Naive thymus-derived CD8-positive, alpha-beta T cell (primary cell): ENCODE data around the gene LMOD3. TPM values are rescaled to one million over a fixed set of nuclear protein-coding genes. Genes with fewer than 3 reads are reported as not detected.

Source experiments
- ATAC-seq, 2 donors: fragments of 150-1000 bp; cut with Tn5 transposase in 1 of 2; sonication (Bioruptor Pico), chemical (Tn5 transposase) in 1 of 2; 1 replicate in 1 of 2; 2 replicates in 1 of 2; pipeline ENCODE4 v1.10.0; 2021; ENCODE audit warnings: mild to moderate bottlenecking in 2 of 2, moderate library complexity in 2 of 2
- POLR2A ChIA-PET: fragments of 350-600 bp; sonication (Branson Sonifier 250); formaldehyde crosslinking; loops from one replicate; lab custom pipeline; 2021; ENCODE audit warnings: antibody characterized with exemption; lab: Charles Lee
- DNase-seq, 10 donors: peaks; one replicate each; pipeline versions ENCODE4 v3.0.0 to v3.0.0-alpha.2; 2020 to 2022
- H3K27ac Mint-ChIP-seq, 10 donors: one replicate each; pipeline ENCODE4 v1.8.0; 2020 to 2022; ENCODE audit warnings: mild to moderate bottlenecking in 10 of 10, mixed read lengths in 10 of 10, moderate library complexity in 4 of 10, inconsistent platforms in 1 of 10
- H3K27me3 Mint-ChIP-seq, 5 donors: one replicate each; pipeline ENCODE4 v1.8.0; 2021 to 2022; ENCODE audit warnings: mixed read lengths in 5 of 5
- H3K36me3 Mint-ChIP-seq, 3 donors: one replicate each; pipeline ENCODE4 v1.8.0; 2020 to 2022; ENCODE audit warnings: mixed read lengths in 3 of 3, mild to moderate bottlenecking in 2 of 3, inconsistent platforms in 1 of 3
- H3K4me1 Mint-ChIP-seq, 4 donors: one replicate each; pipeline ENCODE4 v1.8.0; 2021 to 2022; ENCODE audit warnings: mixed read lengths in 4 of 4
- H3K4me3 Mint-ChIP-seq, 10 donors: one replicate each; pipeline ENCODE4 v1.8.0; 2020 to 2022; ENCODE audit warnings: mild to moderate bottlenecking in 10 of 10, mixed read lengths in 10 of 10, moderate library complexity in 6 of 10, inconsistent platforms in 1 of 10
- H3K9me3 Mint-ChIP-seq, 9 donors: one replicate each; pipeline ENCODE4 v1.8.0; 2020 to 2022; ENCODE audit warnings: mixed read lengths in 9 of 9, mild to moderate bottlenecking in 3 of 9, inconsistent platforms in 1 of 9, moderate library complexity in 1 of 9
- polyA plus RNA-seq, 3 donors: library from polyadenylated mRNA; unstranded; fragments of 300-500 nt; fragmentation: Illumina TruSeq; gene quantifications; one replicate each; pipeline ENCODE4 v1.2.3, GENCODE V29; 2021
- total RNA-seq, 8 experiments: library from RNA in 2 of 8; stranded (reverse) in 2 of 8; gene quantifications; one replicate each; pipeline ENCODE4 v1.2.3 and lab custom pipeline; 2021 to 2026

Gene LMOD3
- total and polyA plus RNA-seq, 5 experiments from 2014 or later = 0.06 TPM; not detected in 4

DNA sequence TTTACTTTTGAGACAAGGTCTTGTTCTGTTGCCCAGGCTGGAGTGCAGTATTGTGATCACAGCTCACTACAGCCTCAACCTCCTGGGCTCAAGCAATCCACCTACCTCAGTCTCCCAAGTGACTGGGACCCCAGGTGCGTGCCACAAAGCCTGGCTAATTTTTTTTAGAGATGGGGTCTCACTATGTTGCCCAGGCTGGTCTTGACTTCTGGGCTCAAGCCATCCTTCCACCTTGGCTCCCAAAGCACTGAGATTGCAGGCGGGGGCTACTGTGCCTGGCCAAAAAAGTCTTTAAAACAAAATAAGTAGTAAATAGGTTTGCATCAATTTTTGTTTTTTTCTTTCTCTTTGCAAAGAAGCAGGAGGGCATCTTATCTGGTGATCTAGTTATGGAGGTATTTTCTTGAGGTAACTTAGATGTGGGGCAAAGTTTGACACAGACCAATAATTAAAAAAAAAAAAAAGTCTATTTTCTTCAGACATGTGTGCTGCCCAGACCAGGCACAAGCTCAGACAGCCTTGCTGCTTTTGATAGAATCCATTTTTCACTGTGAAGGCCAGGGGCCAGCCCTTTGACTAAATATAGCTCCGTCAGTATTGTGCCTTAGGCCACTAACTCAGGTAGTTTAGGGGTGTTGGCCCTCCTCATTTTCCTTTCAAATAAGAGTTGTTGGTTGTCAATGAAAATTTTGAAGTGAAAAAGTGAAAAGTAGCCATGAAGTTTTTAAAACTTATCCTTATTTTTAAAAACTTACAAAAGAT, 35.2 kb downstream of the LMOD3 start:
- POLR2A ChIA-PET = interaction anchor here (0.9 to 6.8 kb wide), 3 partner anchors 10 to 36 kb away, joined by 3 to 63 read pairs (median 5); partner anchors contain the start of gene TMF1
- no peak for ATAC-seq
- H3K4me3 Mint-ChIP-seq = peak overlapping the region; percentile 66 to 98 (median 86)
- H3K4me1 Mint-ChIP-seq = peaks cover 43 to 82% (median 69%) of the 10 kb centered on the region in 4 donors
- H3K27me3 Mint-ChIP-seq = no peaks in the 10 kb centered on the region
- H3K36me3 Mint-ChIP-seq = peaks cover 0 to 22% (median 7%) of the 10 kb centered on the region in 3 donors
- DNase-seq = no peak
- no peaks in the 10 kb centered on the region for H3K9me3 Mint-ChIP-seq
- peak overlapping the region in 9 of 10 donors; percentile 65 to 98 (median 80) for H3K27ac Mint-ChIP-seq

- POLR2A ChIA-PET = interaction anchor here (1.2 to 6.8 kb wide), 6 partner anchors 11 to 42 kb away, joined by 3 to 63 read pairs (median 6); partner anchors contain the start of gene TMF1
- Mint-ChIP-seq H3K27me3 (no peaks in the 10 kb centered on the region), H3K4me3 (peak overlapping the region; percentile 93 to 99 (median 97)), H3K4me1 (peaks cover 43 to 82% (median 70%) of the 10 kb centered on the region in 4 donors), H3K27ac (peak overlapping the region; percentile 84 to 99 (median 98)), H3K36me3 (peaks cover 0 to 20% (median 7%) of the 10 kb centered on the region in 3 donors), H3K9me3 (no peaks in the 10 kb centered on the region)
- DNase-seq (peak in 8 of 10 donors; percentile 32 to 71 (median 42)), ATAC-seq (peak in 1 of 2 donors; percentile 5)
These were observed 36.3 kb downstream of the LMOD3 start for GRCh38 chr3:69085833-69086722.

DNA sequence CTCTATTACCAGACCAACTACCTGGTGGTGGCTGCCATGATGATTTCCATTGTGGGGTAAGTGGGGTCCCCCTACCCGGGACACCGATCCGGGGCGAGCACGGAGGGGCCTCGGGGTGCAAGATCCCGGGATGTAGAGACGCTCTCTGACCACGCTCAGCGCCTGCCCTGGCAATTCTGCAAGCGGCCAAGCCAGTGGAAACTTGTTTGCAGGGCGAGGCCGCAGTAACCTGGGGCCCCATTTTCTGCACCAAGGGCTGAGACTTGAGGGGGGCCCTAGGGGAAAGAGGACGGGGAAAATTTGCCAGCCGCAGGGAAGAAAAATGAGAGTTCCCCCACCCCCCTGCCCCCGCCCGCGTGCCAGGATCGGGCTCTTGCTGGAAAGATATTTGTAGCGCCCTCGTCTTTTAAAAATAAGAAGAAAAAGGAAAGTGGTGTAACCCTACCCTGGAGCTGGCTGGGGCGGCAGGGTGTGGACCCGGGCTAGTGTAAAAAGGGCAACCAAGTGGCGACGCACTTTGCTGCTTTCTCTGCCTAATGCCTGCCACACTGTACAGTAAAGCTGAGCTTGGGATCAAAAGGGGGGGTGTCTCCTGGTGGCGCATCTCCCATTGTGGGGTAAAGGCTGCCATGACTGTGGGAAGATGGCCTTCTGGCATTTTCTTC, 37.1 kb downstream of the LMOD3 start:
- Mint-ChIP-seq H3K4me3 (peak overlapping the region; percentile 93 to 99 (median 97)), H3K36me3 (peaks cover 0 to 14% (median 7%) of the 10 kb centered on the region in 3 donors), H3K4me1 (peaks cover 39 to 83% (median 67%) of the 10 kb centered on the region in 4 donors), H3K27me3 (no peaks in the 10 kb centered on the region), H3K9me3 (no peaks in the 10 kb centered on the region), H3K27ac (peak overlapping the region; percentile 84 to 99 (median 98))
- DNase-seq (peak in 3 of 10 donors; percentile 19 to 27 (median 22)), ATAC-seq (peak; percentile 7)
- POLR2A ChIA-PET = interaction anchor here (0.6 to 6.8 kb wide), 14 partner anchors 7 to 72 kb away, joined by 3 to 63 read pairs (median 6); partner anchors contain the start of genes EOGT and TMF1

GRCh38 chr3:69084326-69085167, 37.8 kb downstream of the LMOD3 start, which contains the start of gene ARL6IP5:
ARL6IP5 (plus strand) TSS chr3:69084937; CDS start chr3:69085048, 111 bp downstream.
- Mint-ChIP-seq H3K27me3 (no peaks in the 10 kb centered on the region), H3K36me3 (peaks cover 0 to 7% (median 3%) of the 10 kb centered on the region in 3 donors), H3K27ac (peak within 1 kb of the TSS; percentile 84 to 99 (median 98)), H3K9me3 (no peaks in the 10 kb centered on the region), H3K4me1 (peaks cover 33 to 79% (median 60%) of the 10 kb centered on the region in 4 donors), H3K4me3 (peak within 1 kb of the TSS; percentile 93 to 99 (median 97))
- POLR2A ChIA-PET = interaction anchor here (0.6 to 6.8 kb wide), 16 partner anchors 8 to 153 kb away, joined by 3 to 63 read pairs (median 5); partner anchors contain the start of genes EOGT and TMF1
- peak; percentile 81 to 95 (median 89) for DNase-seq
- peak; percentile 72 to 77 for ATAC-seq

GRCh38 chr3:69082805-69083204, 39.6 kb downstream of the LMOD3 start:
- Mint-ChIP-seq H3K9me3 (no peaks in the 10 kb centered on the region), H3K27me3 (no peaks in the 10 kb centered on the region), H3K4me1 (peaks cover 29 to 79% (median 60%) of the 10 kb centered on the region in 4 donors), H3K4me3 (peak overlapping the region; percentile 36 to 93 (median 70)), H3K36me3 (peaks cover 0 to 3% (median 3%) of the 10 kb centered on the region in 3 donors), H3K27ac (peak overlapping the region; percentile 84 to 99 (median 98))
- POLR2A ChIA-PET = interaction anchor here (0.8 to 6.8 kb wide), 3 partner anchors 9 to 69 kb away, joined by 5 to 63 read pairs (median 28); partner anchors contain the start of genes EOGT and TMF1
- peak; percentile 32 to 38 for ATAC-seq
- DNase-seq = peak in 8 of 10 donors; percentile 25 to 65 (median 50)

GRCh38 chr3:69082361-69082760, 40.0 kb downstream of the LMOD3 start:
- ATAC-seq (no peak), DNase-seq (no peak)
- peaks cover 0 to 5% (median 3%) of the 10 kb centered on the region in 3 donors for H3K36me3 Mint-ChIP-seq
- H3K27me3 Mint-ChIP-seq = no peaks in the 10 kb centered on the region
- peak overlapping the region in 7 of 10 donors; percentile 46 to 93 (median 68) for H3K4me3 Mint-ChIP-seq
- H3K4me1 Mint-ChIP-seq = peaks cover 29 to 79% (median 64%) of the 10 kb centered on the region in 4 donors
- POLR2A ChIA-PET = interaction anchor here (0.8 to 6.8 kb wide), 3 partner anchors 9 to 69 kb away, joined by 5 to 63 read pairs (median 28); partner anchors contain the start of genes EOGT and TMF1
- no peaks in the 10 kb centered on the region for H3K9me3 Mint-ChIP-seq
- H3K27ac Mint-ChIP-seq = peak overlapping the region; percentile 84 to 99 (median 98)

GRCh38 chr3:69081583-69082262, 40.7 kb downstream of the LMOD3 start:
- Mint-ChIP-seq H3K27ac (peak overlapping the region; percentile 80 to 99 (median 97)), H3K27me3 (no peaks in the 10 kb centered on the region), H3K4me1 (peaks cover 29 to 79% (median 67%) of the 10 kb centered on the region in 4 donors), H3K36me3 (peaks cover 0 to 9% (median 3%) of the 10 kb centered on the region in 3 donors), H3K4me3 (peak overlapping the region in 7 of 10 donors; percentile 4 to 76 (median 41)), H3K9me3 (no peaks in the 10 kb centered on the region)
- no peak for DNase-seq
- no peak for ATAC-seq
- POLR2A ChIA-PET = interaction anchor here (1.0 to 6.8 kb wide), 3 partner anchors 10 to 30 kb away, joined by 3 to 63 read pairs (median 28); partner anchors contain the start of gene TMF1

- Mint-ChIP-seq H3K36me3 (peaks cover 0 to 17% (median 0%) of the 10 kb centered on the region in 3 donors), H3K4me3 (peak within 1 kb of the TSS; percentile 73 to 93 (median 84)), H3K27ac (peak within 1 kb of the TSS; percentile 84 to 99 (median 92)), H3K4me1 (peaks cover 25 to 77% (median 65%) of the 10 kb centered on the region in 4 donors), H3K9me3 (no peaks in the 10 kb centered on the region), H3K27me3 (no peaks in the 10 kb centered on the region)
- POLR2A ChIA-PET = interaction anchor here (1.0 to 6.8 kb wide), 6 partner anchors 9 to 29 kb away, joined by 3 to 63 read pairs (median 8); partner anchors contain the start of gene TMF1
- ATAC-seq (peak; percentile 72 to 73), DNase-seq (peak; percentile 75 to 94 (median 88))
These were observed 42.0 kb downstream of the LMOD3 start, which contains the start of gene UBA3 for GRCh38 chr3:69080233-69080920. UBA3 (minus strand) TSS chr3:69080365; CDS start chr3:69080353, 12 bp downstream.
